ENCODE results near the gene PMEL. TPM values are rescaled to one million over a fixed set of nuclear protein-coding genes. Genes with fewer than 3 reads are reported as not detected.

Gene PMEL
- total and polyA plus RNA-seq, 2 of the 8 experiments (the other 6 are each of a cell fraction or from before 2014, with no cell fraction given): 120 to 382 TPM

GRCh38 chr12:55926738-55927587, 38.9 kb downstream of the PMEL start (continued):
- TF ChIP-seq RAD21 (IDR thresholded peaks at IDR 0.05 in 1 of 2, conservative IDR thresholded peaks at IDR 0.05 in 1 of 2; ENCODE audit: low read depth in 2 of 2, low read length in 2 of 2) (peak; percentile 23 to 35; a peak in 3 of 4 replicates), POU5F1 (IDR thresholded peaks at IDR 0.05; ENCODE audit: low read depth, low read length) (no peak), CTBP2 (IDR thresholded peaks at IDR 0.05; ENCODE audit: borderline replicate concordance, insufficient read depth, insufficient read length, low read length) (no peak), SP4 (IDR thresholded peaks at IDR 0.05; ENCODE audit: low read length) (no peak), YY1 (IDR thresholded peaks at IDR 0.05; ENCODE audit: low read depth, low read length) (peak; percentile 97), KDM5A (IDR thresholded peaks at IDR 0.05; ENCODE audit: low read length) (peak; percentile 5), GABPA (IDR thresholded peaks at IDR 0.05; ENCODE audit: borderline replicate concordance, insufficient read depth, low read length) (peak; percentile 85; the same call in 1 of the 2 replicates), CREB1 (IDR thresholded peaks at IDR 0.05) (0 out of 2 replicates have a peak, but pooled peaks have one; percentile 7), SRF (IDR thresholded peaks at IDR 0.05; ENCODE audit: low read depth, low read length) (no peak), TAF1 (IDR thresholded peaks at IDR 0.05; ENCODE audit: low read depth, low read length) (peak; percentile 83), E2F6 (IDR thresholded peaks at IDR 0.05) (no peak), CTCF (IDR thresholded peaks at IDR 0.05; ENCODE audit: control extremely low read depth in 1 of 3, insufficient read depth in 1 of 3, low read depth in 1 of 3, low read length in 3 of 3) (peak; percentile 51 to 66 (median 59)), ASH2L (IDR thresholded peaks at IDR 0.05; ENCODE audit: low read length) (peak; percentile 88), POLR2AphosphoS5 (IDR thresholded peaks at IDR 0.05; ENCODE audit: low read depth, low read length) (peak; percentile 83), POLR2A (IDR thresholded peaks at IDR 0.05; ENCODE audit: control extremely low read depth in 1 of 2, low read depth in 2 of 2, low read length in 2 of 2) (peak in 1 of 2 experiments; percentile 39; a peak in 2 of 3 replicates)

Data from H1 (cell line).